ENCODE results near the gene BASP1.
"Not testable (repeated sequence)": the region's sequence is repeated elsewhere in the genome, so short reads cannot be mapped to it uniquely, and the experiment has no call there.

BASP1 gene

GRCh38 chr5:17317473-17317872 is 100.0 kb downstream of the BASP1 start:
- Histone ChIP-seq H3K27ac (no peak overlapping the region), H3K4me3 (ENCODE audit: low read depth, low read length) (no peak overlapping the region), H3K36me3 (no peaks in the 10 kb centered on the region), H3K9me3 (ENCODE audit: severe bottlenecking) (peaks cover 3% of the 10 kb centered on the region), H3K27me3 (ENCODE audit: insufficient read depth, low read depth, severe bottlenecking) (no peaks in the 10 kb centered on the region)
- TF ChIP-seq, protein P1, sequence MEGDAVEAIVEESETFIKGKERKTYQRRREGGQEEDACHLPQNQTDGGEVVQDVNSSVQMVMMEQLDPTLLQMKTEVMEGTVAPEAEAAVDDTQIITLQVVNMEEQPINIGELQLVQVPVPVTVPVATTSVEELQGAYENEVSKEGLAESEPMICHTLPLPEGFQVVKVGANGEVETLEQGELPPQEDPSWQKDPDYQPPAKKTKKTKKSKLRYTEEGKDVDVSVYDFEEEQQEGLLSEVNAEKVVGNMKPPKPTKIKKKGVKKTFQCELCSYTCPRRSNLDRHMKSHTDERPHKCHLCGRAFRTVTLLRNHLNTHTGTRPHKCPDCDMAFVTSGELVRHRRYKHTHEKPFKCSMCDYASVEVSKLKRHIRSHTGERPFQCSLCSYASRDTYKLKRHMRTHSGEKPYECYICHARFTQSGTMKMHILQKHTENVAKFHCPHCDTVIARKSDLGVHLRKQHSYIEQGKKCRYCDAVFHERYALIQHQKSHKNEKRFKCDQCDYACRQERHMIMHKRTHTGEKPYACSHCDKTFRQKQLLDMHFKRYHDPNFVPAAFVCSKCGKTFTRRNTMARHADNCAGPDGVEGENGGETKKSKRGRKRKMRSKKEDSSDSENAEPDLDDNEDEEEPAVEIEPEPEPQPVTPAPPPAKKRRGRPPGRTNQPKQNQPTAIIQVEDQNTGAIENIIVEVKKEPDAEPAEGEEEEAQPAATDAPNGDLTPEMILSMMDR (IDR thresholded peaks at IDR 0.05; ENCODE audit: low read depth, low read length): no peak
- DNase-seq: no peak

DNA sequence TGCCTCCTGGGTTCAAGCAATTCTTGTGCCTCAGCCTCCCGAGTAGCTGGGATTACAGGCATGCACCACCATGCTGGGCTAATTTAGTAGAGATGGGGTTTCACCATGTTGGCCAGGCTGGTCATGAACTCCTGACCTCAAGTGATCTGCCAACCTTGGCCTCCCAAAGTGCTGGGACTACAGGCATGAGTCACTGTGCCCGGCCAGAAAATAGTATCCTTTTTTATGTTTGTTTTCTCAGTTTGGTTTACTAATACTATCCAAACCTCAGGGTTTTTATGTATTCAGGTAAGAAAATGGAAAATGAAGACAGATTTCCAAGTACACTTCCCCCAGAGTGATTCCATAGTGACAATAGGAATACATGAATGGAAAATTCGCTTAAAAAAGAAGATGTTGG is 101.7 kb downstream of the BASP1 start:
- H3K27ac ChIP-seq; H3K9me3 ChIP-seq (ENCODE audit: severe bottlenecking); H3K4me3 ChIP-seq (ENCODE audit: low read depth, low read length); DNase-seq; H3K36me3 ChIP-seq; H3K27me3 ChIP-seq (ENCODE audit: insufficient read depth, low read depth, severe bottlenecking): not testable (repeated sequence)

GRCh38 chr5:17325770-17326599 is 108.6 kb downstream of the BASP1 start:
- TF ChIP-seq, protein P1 (IDR thresholded peaks at IDR 0.05; ENCODE audit: low read depth, low read length): no peak
- no peak overlapping the region for H3K4me3 ChIP-seq (ENCODE audit: low read depth, low read length)
- no peak for DNase-seq
- no peaks in the 10 kb centered on the region for H3K36me3 ChIP-seq
- no peak overlapping the region for H3K27ac ChIP-seq
- H3K27me3 ChIP-seq (ENCODE audit: insufficient read depth, low read depth, severe bottlenecking): no peaks in the 10 kb centered on the region
- H3K9me3 ChIP-seq (ENCODE audit: severe bottlenecking): peaks cover 2% of the 10 kb centered on the region

All from WERI-Rb-1 (cell line).